Measurements from ENCODE around the gene XRCC2. TPM values are rescaled to one million over a fixed set of nuclear protein-coding genes. Genes with fewer than 3 reads are reported as not detected.

The XRCC2 gene
- total RNA-seq, 4 donors from 2014 or later = 0.33 to 1.1 (median 0.89) TPM

DNA sequence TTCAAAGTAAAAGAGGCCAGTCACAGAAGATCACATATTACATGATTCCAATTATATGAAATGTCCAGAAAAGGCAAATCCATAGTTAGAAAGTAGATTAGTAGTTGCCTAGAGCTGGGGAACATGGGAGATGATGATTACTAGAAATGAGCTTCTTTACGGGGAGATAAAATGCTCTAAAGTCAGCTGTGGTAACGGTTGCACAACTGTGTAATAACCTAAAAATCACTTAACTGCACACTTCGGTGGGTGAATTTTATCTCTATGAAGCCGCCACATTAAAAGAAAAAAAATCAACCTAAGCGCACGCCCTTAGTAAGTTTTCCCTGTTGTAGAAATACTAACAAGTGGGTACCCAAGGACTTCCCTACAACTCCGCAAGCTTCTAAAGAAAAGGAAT is 15.9 kb downstream of the XRCC2 start:
- no peak for TF ChIP-seq CTCF (IDR thresholded peaks at IDR 0.05; ENCODE audit: low read depth)

DNA sequence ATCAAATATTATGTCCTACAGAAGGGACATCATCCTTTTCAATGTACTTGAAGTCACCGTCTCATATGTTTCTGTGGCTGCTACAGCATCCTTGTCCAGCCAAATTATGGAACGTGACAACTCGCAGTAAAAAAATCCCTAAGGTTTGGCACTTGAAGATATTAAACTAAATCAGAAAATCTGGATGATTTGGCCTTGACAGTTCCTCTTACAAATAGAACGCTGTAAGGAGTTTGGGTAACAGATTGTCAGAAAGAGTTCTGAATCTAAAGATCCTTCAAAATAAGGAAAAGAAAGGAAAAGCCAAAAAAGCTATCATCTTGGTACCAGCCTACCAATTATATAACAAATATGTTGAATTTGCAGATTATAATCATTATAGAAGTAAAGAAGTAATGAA is 21.0 kb downstream of the XRCC2 start:
- no peak for TF ChIP-seq CTCF (IDR thresholded peaks at IDR 0.05; ENCODE audit: low read depth)

- no peak for TF ChIP-seq CTCF (IDR thresholded peaks at IDR 0.05; ENCODE audit: low read depth)
Measured at GRCh38 chr7:152649220-152649619, 26.7 kb downstream of the XRCC2 start.

DNA sequence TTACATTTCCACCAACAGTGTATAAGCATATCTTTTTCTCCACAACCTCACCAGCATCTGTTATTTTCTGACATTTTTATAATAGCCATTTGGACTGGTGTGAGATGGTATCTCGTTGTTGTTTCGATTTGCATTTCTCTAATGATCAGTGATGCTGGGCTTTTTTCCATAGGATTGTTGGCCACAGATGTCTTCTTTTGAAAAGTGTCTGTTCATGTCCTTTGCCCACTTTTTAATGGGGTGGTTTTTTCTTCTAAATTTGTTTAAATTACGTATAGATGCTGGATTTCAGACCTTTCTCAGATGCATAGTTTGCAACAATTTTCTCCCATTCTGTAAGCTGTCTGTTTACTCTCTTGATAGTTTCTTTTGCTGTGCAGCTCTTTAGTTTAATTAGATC is 28.9 kb downstream of the XRCC2 start:
- no peak for TF ChIP-seq CTCF (IDR thresholded peaks at IDR 0.05; ENCODE audit: low read depth)

DNA sequence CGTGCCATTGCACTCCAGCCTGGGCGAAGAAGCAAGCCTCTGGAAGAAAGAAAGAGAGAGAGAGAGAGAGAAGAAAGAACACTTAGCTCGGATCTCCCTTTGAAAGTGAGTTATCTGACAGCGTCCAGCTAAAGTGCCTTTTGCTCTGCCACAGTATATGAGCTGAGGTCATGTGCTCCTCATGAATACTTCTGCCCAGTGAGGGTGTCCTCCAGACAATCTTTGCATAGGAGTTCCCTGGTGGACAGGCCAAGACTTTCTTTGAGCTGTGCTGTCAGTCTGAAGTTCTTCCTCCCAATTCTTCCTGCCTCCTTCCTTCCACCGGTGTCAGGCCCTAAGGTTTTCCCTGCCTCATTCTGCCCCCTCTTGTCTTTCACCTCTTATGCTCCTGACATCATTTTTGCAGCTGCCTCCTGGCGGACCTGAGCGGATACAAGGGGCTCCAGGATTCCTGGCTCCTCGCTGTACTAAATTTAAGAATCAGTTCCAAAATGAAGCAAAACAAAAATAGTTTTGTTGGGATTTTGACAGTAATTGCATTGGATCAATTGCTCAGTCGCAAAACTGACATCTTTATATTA is 31.9 kb downstream of the XRCC2 start:
- TF ChIP-seq CTCF (IDR thresholded peaks at IDR 0.05; ENCODE audit: low read depth) = no peak

GRCh38 chr7:152641384-152641783 is 34.6 kb downstream of the XRCC2 start:
- TF ChIP-seq CTCF (IDR thresholded peaks at IDR 0.05; ENCODE audit: low read depth) = no peak

DNA sequence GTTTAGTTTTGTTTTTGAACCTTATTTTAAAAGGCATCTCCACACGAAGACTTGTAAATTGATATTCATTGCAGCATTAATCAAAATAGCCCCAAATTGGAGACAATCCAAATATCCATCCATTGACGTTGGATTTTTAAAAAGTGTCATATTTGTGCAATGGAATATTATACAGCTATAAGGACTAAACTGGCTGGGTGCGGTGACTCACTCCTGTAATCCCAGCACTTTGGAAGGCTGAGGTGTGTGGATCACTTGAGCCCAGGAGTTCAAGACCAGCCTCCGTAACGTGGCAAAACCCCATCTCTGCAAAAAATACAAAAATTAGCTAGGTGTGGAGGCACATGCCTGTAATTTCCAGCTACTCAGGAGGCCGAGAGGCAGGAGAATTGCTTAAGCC is 35.1 kb downstream of the XRCC2 start:
- no peak for TF ChIP-seq CTCF (IDR thresholded peaks at IDR 0.05; ENCODE audit: low read depth)

Measured in subcutaneous adipose tissue (tissue), 4 donors.